ENCODE measurements around the gene DUXB.

- no peak for TF ChIP-seq CTCF (conservative IDR thresholded peaks at IDR 0.05; ENCODE audit: low read length)
- no peak for TF ChIP-seq EZH2phosphoT487 (IDR thresholded peaks at IDR 0.05; ENCODE audit: borderline replicate concordance, low read depth, low read length)
These were observed 2.0 kb upstream of the DUXB start for GRCh38 chr16:75703306-75703705.

All from OCI-LY7 (cell line).